PC-3 (cell line): Measurements from ENCODE around the gene TJAP1.

Experiments
- EZH2 ChIP-seq: fragments of 300-600 bp; sonication (generic); IDR thresholded peaks from one replicate; pipeline ENCODE4 v1.6.1; 2017; ENCODE audit warnings: antibody characterized with exemption, mild to moderate bottlenecking, low read length; ENCODE audit not compliant: unreplicated experiment
- TF ChIP-seq, protein P1 (sequence below): fragments of 300-600 bp; sonication (generic); conservative IDR thresholded peaks from 2 replicates; pipeline ENCODE4 v1.5.1; 2017; ENCODE audit warnings: antibody characterized with exemption, low read depth, mild to moderate bottlenecking, low read length

GRCh38 chr6:43516697-43517504 is 39.5 kb downstream of the TJAP1 start, which contains the start of the genes POLR1C and YIPF3:
- TF ChIP-seq, protein P1, sequence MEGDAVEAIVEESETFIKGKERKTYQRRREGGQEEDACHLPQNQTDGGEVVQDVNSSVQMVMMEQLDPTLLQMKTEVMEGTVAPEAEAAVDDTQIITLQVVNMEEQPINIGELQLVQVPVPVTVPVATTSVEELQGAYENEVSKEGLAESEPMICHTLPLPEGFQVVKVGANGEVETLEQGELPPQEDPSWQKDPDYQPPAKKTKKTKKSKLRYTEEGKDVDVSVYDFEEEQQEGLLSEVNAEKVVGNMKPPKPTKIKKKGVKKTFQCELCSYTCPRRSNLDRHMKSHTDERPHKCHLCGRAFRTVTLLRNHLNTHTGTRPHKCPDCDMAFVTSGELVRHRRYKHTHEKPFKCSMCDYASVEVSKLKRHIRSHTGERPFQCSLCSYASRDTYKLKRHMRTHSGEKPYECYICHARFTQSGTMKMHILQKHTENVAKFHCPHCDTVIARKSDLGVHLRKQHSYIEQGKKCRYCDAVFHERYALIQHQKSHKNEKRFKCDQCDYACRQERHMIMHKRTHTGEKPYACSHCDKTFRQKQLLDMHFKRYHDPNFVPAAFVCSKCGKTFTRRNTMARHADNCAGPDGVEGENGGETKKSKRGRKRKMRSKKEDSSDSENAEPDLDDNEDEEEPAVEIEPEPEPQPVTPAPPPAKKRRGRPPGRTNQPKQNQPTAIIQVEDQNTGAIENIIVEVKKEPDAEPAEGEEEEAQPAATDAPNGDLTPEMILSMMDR, result no peak
- no peak for TF ChIP-seq EZH2
